ENCODE data around the gene WFS1.

WFS1 gene

DNA sequence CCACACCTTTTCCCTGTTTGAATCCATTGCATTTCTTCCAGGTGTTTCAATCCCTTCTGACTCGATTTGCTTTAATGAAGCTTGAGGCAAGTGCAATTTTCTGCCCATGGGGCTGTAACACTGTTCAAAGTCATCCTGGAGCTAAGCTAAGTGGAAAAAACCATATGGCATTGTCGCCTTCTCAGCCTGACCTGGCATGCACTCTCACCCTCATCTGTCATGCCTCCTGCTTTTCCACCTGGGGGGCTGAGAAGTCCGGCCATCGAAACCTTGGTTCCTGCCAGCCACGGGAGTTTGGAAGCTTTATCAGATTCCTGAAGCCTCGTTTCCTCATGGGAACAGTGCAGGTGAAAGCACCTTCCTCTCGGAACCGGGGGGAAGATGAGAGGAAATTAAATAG, 38.2 kb downstream of the WFS1 start:
- DNase-seq (ENCODE audit: low spot score): no peak

GRCh38 chr4:6308899-6309643, 39.4 kb downstream of the WFS1 start:
- no peak overlapping the region for H3K27ac ChIP-seq (ENCODE audit: poor library complexity, severe bottlenecking)
- peak overlapping the region; percentile 15 for H3K4me3 ChIP-seq (ENCODE audit: severe bottlenecking)

More for the DNA sequence above, 38.2 kb downstream of the WFS1 start:
- TF ChIP-seq, protein P1, sequence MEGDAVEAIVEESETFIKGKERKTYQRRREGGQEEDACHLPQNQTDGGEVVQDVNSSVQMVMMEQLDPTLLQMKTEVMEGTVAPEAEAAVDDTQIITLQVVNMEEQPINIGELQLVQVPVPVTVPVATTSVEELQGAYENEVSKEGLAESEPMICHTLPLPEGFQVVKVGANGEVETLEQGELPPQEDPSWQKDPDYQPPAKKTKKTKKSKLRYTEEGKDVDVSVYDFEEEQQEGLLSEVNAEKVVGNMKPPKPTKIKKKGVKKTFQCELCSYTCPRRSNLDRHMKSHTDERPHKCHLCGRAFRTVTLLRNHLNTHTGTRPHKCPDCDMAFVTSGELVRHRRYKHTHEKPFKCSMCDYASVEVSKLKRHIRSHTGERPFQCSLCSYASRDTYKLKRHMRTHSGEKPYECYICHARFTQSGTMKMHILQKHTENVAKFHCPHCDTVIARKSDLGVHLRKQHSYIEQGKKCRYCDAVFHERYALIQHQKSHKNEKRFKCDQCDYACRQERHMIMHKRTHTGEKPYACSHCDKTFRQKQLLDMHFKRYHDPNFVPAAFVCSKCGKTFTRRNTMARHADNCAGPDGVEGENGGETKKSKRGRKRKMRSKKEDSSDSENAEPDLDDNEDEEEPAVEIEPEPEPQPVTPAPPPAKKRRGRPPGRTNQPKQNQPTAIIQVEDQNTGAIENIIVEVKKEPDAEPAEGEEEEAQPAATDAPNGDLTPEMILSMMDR (IDR thresholded peaks at IDR 0.05; ENCODE audit: poor library complexity, severe bottlenecking): no peak
- Histone ChIP-seq H3K27me3 (ENCODE audit: insufficient read depth, poor library complexity, severe bottlenecking) (peaks cover 33% of the 10 kb centered on the region), H3K4me3 (ENCODE audit: severe bottlenecking) (no peak overlapping the region), H3K36me3 (ENCODE audit: low read depth) (no peaks in the 10 kb centered on the region), H3K9me3 (ENCODE audit: severe bottlenecking) (no peaks in the 10 kb centered on the region), H3K4me1 (ENCODE audit: insufficient read depth, poor library complexity, severe bottlenecking) (no peaks in the 10 kb centered on the region), H3K27ac (ENCODE audit: poor library complexity, severe bottlenecking) (no peak overlapping the region)
- no peak for ATAC-seq (ENCODE audit: low read depth)

GRCh38 chr4:6309777-6310176, 40.1 kb downstream of the WFS1 start:
- no peaks in the 10 kb centered on the region for H3K36me3 ChIP-seq (ENCODE audit: low read depth)
- peaks cover 33% of the 10 kb centered on the region for H3K27me3 ChIP-seq (ENCODE audit: insufficient read depth, poor library complexity, severe bottlenecking)
- no peak for ATAC-seq (ENCODE audit: low read depth)
- H3K4me1 ChIP-seq (ENCODE audit: insufficient read depth, poor library complexity, severe bottlenecking): no peaks in the 10 kb centered on the region
- TF ChIP-seq, protein P1 (IDR thresholded peaks at IDR 0.05; ENCODE audit: poor library complexity, severe bottlenecking): no peak
- no peaks in the 10 kb centered on the region for H3K9me3 ChIP-seq (ENCODE audit: severe bottlenecking)
- H3K4me3 ChIP-seq (ENCODE audit: severe bottlenecking): no peak overlapping the region
- H3K27ac ChIP-seq (ENCODE audit: poor library complexity, severe bottlenecking): no peak overlapping the region
- DNase-seq (ENCODE audit: low spot score): no peak

More at GRCh38 chr4:6308899-6309643, 39.4 kb downstream of the WFS1 start:
- ATAC-seq (ENCODE audit: low read depth) (peak; percentile 68), DNase-seq (ENCODE audit: low spot score) (no peak)
- Histone ChIP-seq H3K4me1 (ENCODE audit: insufficient read depth, poor library complexity, severe bottlenecking) (no peaks in the 10 kb centered on the region), H3K9me3 (ENCODE audit: severe bottlenecking) (no peaks in the 10 kb centered on the region), H3K36me3 (ENCODE audit: low read depth) (no peaks in the 10 kb centered on the region), H3K27me3 (ENCODE audit: insufficient read depth, poor library complexity, severe bottlenecking) (peaks cover 33% of the 10 kb centered on the region)
- TF ChIP-seq, protein P1 (IDR thresholded peaks at IDR 0.05; ENCODE audit: poor library complexity, severe bottlenecking): no peak

GRCh38 chr4:6313216-6313615, 43.6 kb downstream of the WFS1 start:
- TF ChIP-seq, protein P1 (IDR thresholded peaks at IDR 0.05; ENCODE audit: poor library complexity, severe bottlenecking): no peak
- DNase-seq (ENCODE audit: low spot score): no peak
- Histone ChIP-seq H3K4me1 (ENCODE audit: insufficient read depth, poor library complexity, severe bottlenecking) (no peaks in the 10 kb centered on the region), H3K27ac (ENCODE audit: poor library complexity, severe bottlenecking) (no peak overlapping the region), H3K4me3 (ENCODE audit: severe bottlenecking) (no peak overlapping the region), H3K36me3 (ENCODE audit: low read depth) (no peaks in the 10 kb centered on the region), H3K27me3 (ENCODE audit: insufficient read depth, poor library complexity, severe bottlenecking) (peaks cover 28% of the 10 kb centered on the region), H3K9me3 (ENCODE audit: severe bottlenecking) (no peaks in the 10 kb centered on the region)
- ATAC-seq (ENCODE audit: low read depth): no peak

- ATAC-seq (ENCODE audit: low read depth): no peak
- DNase-seq (ENCODE audit: low spot score): no peak
- H3K27me3 ChIP-seq (ENCODE audit: insufficient read depth, poor library complexity, severe bottlenecking): no peaks in the 10 kb centered on the region
- H3K27ac ChIP-seq (ENCODE audit: poor library complexity, severe bottlenecking): no peak overlapping the region
- TF ChIP-seq, protein P1 (IDR thresholded peaks at IDR 0.05; ENCODE audit: poor library complexity, severe bottlenecking): no peak
- no peaks in the 10 kb centered on the region for H3K9me3 ChIP-seq (ENCODE audit: severe bottlenecking)
- H3K4me1 ChIP-seq (ENCODE audit: insufficient read depth, poor library complexity, severe bottlenecking): no peaks in the 10 kb centered on the region
- H3K36me3 ChIP-seq (ENCODE audit: low read depth): no peaks in the 10 kb centered on the region
- no peak overlapping the region for H3K4me3 ChIP-seq (ENCODE audit: severe bottlenecking)
Measured at GRCh38 chr4:6316461-6317003, 46.9 kb downstream of the WFS1 start.

Data from RWPE2 (cell line).